OCI-LY7 (cell line): ENCODE measurements around the gene ARPC5. TPM values are rescaled to one million over a fixed set of nuclear protein-coding genes. Genes with fewer than 3 reads are reported as not detected.

Source experiments
- BruUV-seq: library from RNA; stranded (reverse); fragments of 400-500 nt; replicated peaks from 2 replicates; lab custom pipeline; 2021; lab: Mats Ljungman, UMichigan
- CTCF ChIA-PET: fragments of 300-600 bp; sonication (Branson Sonifier 250); formaldehyde crosslinking; loops from one replicate; lab custom pipeline; 2022; ENCODE audit warnings: antibody characterized with exemption; ENCODE audit not compliant: unreplicated experiment; lab: Charles Lee
- POLR2A ChIA-PET: fragments of 300-600 bp; sonication (Branson Sonifier 250); formaldehyde crosslinking; loops from one replicate; lab custom pipeline; 2022; ENCODE audit warnings: antibody characterized with exemption; lab: Charles Lee
- DNase-seq: peaks from one replicate; pipeline ENCODE4 v3.0.0-alpha.2; 2015; ENCODE audit warnings: low spot score
- H2AFZ ChIP-seq: fragments of 200-600 bp; sonication (generic), shearing (Covaris generic); 2 replicates; pipeline ENCODE4 v1.6.1; 2014; ENCODE audit warnings: mild to moderate bottlenecking, antibody characterized with exemption, low read length, moderate library complexity
- H3K27ac ChIP-seq: fragments of 200-600 bp; sonication (generic); 2 replicates; pipeline ENCODE4 v1.5.1; 2014; ENCODE audit warnings: mixed run types, low read depth, mild to moderate bottlenecking, moderate library complexity, low read length, inconsistent platforms; ENCODE audit not compliant: poor library complexity, severe bottlenecking
- H3K36me3 ChIP-seq: fragments of 200-600 bp; sonication (generic); 2 replicates; pipeline ENCODE4 v1.6.1; 2014; ENCODE audit warnings: mild to moderate bottlenecking, antibody characterized with exemption, low read length, moderate library complexity, mixed read lengths; ENCODE audit not compliant: insufficient read depth
- H3K4me1 ChIP-seq: fragments of 200-600 bp; sonication (generic); 2 replicates; pipeline ENCODE4 v1.5.1; 2014; ENCODE audit warnings: mild to moderate bottlenecking, low read length; ENCODE audit not compliant: insufficient read depth, poor library complexity, severe bottlenecking
- H3K4me2 ChIP-seq: fragments of 200-600 bp; sonication (generic); 2 replicates; pipeline ENCODE4 v1.6.1; 2014; ENCODE audit warnings: mild to moderate bottlenecking, low read length
- H3K4me3 ChIP-seq: fragments of 200-600 bp; sonication (generic); 2 replicates; pipeline ENCODE4 v1.5.1; 2014; ENCODE audit warnings: mild to moderate bottlenecking, low read depth, low read length; ENCODE audit not compliant: poor library complexity, severe bottlenecking
- H3K79me2 ChIP-seq: fragments of 200-600 bp; sonication (generic); 2 replicates; pipeline ENCODE4 v1.6.1; 2016; ENCODE audit warnings: low read depth, mild to moderate bottlenecking, low read length, moderate library complexity, mixed read lengths; ENCODE audit not compliant: insufficient read depth
- H3K9me2 ChIP-seq: fragments of 200-600 bp; sonication (generic); 2 replicates; pipeline ENCODE4 v1.6.1; 2016; ENCODE audit warnings: mild to moderate bottlenecking, low read length, mixed read lengths; ENCODE audit not compliant: insufficient read depth
- H3K9me3 ChIP-seq: fragments of 200-600 bp; sonication (generic); 2 replicates; pipeline ENCODE4 v1.6.1; 2014; ENCODE audit warnings: mild to moderate bottlenecking, mixed run types, low read length, mixed read lengths
- H4K20me1 ChIP-seq: fragments of 200-600 bp; sonication (generic); 2 replicates; pipeline ENCODE4 v1.6.1; 2014; ENCODE audit warnings: mild to moderate bottlenecking, antibody characterized with exemption, low read length, moderate library complexity, mixed read lengths; ENCODE audit not compliant: insufficient read depth
- EZH2phosphoT487 ChIP-seq: fragments of 200-600 bp; sonication (generic); IDR thresholded peaks from 2 replicates; pipeline ENCODE4 v1.6.1; 2018; ENCODE audit warnings: low read depth, borderline replicate concordance, mild to moderate bottlenecking, mixed run types, antibody characterized with exemption, low read length, moderate library complexity, mixed read lengths
- intact Hi-C: fragments of 100-400 bp; cut with micrococcal nuclease; formaldehyde crosslinking; loops from one replicate; pipeline ENCODE4 v1.10.0; 2022; ENCODE audit not compliant: unreplicated experiment
- total RNA-seq, 2 experiments: library from RNA; depleted of rRNA in 1 of 2; stranded (reverse); fragments of >200 nt in 1 of 2; shearing (Covaris generic) in 1 of 2; gene quantifications; 2 replicates each; pipeline ENCODE4 v1.2.3, GENCODE V29; 2014 to 2022
- TF ChIP-seq, protein P1 (sequence below): fragments of 200-600 bp; sonication (generic); conservative IDR thresholded peaks from 2 replicates; pipeline ENCODE4 v1.5.1; 2014; ENCODE audit warnings: mild to moderate bottlenecking, antibody characterized with exemption, low read length, moderate library complexity, mixed read lengths

The ARPC5 gene
- total RNA-seq, 2 experiments from 2014 or later: 116 to 132 TPM

DNA sequence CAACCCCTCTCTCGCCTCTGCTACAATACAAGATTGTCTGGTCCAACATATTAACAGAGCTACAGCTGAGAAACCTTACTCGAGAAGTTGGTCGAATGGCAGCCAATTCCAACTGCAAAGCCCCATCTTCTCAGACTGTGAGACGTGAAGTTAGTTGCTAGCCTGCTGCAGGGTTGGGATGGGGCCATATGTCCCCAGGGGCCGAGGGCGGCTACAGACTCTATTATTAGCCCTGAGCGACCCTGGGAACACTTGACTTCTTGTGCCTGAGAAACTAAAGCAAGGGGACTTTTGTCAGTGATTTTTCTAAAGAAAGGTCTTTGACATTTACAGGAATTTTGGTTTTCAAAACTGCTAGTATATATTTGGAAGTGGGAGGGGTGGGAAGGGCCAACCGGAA lies 59.0 kb downstream of the ARPC5 start:
- Histone ChIP-seq H3K79me2 (no peaks in the 10 kb centered on the region), H3K4me3 (no peak overlapping the region), H3K4me1 (peaks cover 15% of the 10 kb centered on the region), H3K9me3 (no peaks in the 10 kb centered on the region), H4K20me1 (no peaks in the 10 kb centered on the region), H3K27ac (no peak overlapping the region), H3K4me2 (no peak overlapping the region), H3K36me3 (no peaks in the 10 kb centered on the region), H2AFZ (no peak overlapping the region), H3K9me2 (no peaks in the 10 kb centered on the region)
- ChIA-PET CTCF (no interaction called here), POLR2A (interaction anchor here (1.2 kb wide), 1 partner anchor 28 kb away, joined by 3 read pairs; no protein-coding TSS in a partner anchor)
- no peak for TF ChIP-seq EZH2phosphoT487
- TF ChIP-seq, protein P1, sequence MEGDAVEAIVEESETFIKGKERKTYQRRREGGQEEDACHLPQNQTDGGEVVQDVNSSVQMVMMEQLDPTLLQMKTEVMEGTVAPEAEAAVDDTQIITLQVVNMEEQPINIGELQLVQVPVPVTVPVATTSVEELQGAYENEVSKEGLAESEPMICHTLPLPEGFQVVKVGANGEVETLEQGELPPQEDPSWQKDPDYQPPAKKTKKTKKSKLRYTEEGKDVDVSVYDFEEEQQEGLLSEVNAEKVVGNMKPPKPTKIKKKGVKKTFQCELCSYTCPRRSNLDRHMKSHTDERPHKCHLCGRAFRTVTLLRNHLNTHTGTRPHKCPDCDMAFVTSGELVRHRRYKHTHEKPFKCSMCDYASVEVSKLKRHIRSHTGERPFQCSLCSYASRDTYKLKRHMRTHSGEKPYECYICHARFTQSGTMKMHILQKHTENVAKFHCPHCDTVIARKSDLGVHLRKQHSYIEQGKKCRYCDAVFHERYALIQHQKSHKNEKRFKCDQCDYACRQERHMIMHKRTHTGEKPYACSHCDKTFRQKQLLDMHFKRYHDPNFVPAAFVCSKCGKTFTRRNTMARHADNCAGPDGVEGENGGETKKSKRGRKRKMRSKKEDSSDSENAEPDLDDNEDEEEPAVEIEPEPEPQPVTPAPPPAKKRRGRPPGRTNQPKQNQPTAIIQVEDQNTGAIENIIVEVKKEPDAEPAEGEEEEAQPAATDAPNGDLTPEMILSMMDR: no peak
- no peak for DNase-seq
- intact Hi-C loops: no loop called here
- BruUV-seq: no TSS peak

DNA sequence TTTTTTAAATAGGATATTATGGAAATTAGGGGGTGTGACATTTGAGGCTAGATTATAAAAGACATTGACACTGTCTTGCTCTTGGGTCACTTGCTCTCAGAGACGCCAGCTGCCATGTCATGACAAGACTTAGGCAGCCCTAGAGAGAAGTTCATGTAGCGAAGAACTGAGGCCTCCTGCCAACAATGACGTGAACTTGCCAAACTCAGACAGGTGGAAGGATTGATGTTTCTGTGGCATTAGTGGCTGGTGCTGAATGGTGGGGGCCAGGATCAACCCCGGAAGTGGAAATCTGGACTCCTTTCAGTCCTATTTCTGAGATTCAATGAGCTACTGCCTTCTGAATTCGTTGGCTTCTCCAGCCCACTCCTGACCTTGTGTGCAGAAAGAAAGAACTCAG lies 60.0 kb downstream of the ARPC5 start:
- Histone ChIP-seq H3K79me2 (no peaks in the 10 kb centered on the region), H3K9me2 (no peaks in the 10 kb centered on the region), H3K36me3 (no peaks in the 10 kb centered on the region), H4K20me1 (no peaks in the 10 kb centered on the region), H3K4me3 (no peak overlapping the region), H3K4me1 (peaks cover 9% of the 10 kb centered on the region), H2AFZ (no peak overlapping the region), H3K4me2 (no peak overlapping the region), H3K27ac (no peak overlapping the region), H3K9me3 (no peaks in the 10 kb centered on the region)
- no peak for TF ChIP-seq EZH2phosphoT487
- TF ChIP-seq, protein P1: no peak
- POLR2A ChIA-PET: interaction anchor here (0.7 kb wide), 1 partner anchor 298 kb away, joined by 3 read pairs; no protein-coding TSS in a partner anchor
- CTCF ChIA-PET: no interaction called here
- DNase-seq: no peak
- no TSS peak for BruUV-seq
- intact Hi-C loops: no loop called here

DNA sequence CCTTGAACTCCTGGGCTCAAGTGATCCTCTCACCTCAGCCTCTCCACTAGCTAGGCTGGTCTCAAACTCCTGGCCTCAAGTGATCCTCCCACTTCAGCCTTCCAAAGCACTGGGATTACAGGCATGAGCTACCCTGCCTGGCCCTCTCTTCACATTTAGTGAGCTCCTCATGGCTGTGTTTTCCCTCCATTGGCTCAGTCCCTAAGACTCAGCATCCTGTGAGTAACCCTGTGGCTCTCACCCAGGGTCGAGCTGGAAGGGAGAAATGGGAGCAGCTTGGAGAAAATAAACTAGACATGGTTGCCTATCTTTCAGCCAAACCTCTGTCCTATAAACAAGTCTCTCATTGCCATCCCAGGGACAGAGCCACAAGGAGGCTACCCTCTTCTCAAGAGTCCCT lies 62.9 kb downstream of the ARPC5 start:
- Histone ChIP-seq H3K9me2 (no peaks in the 10 kb centered on the region), H4K20me1 (no peaks in the 10 kb centered on the region), H3K27ac (no peak overlapping the region), H3K9me3 (no peaks in the 10 kb centered on the region), H3K79me2 (no peaks in the 10 kb centered on the region), H3K4me1 (peaks cover 10% of the 10 kb centered on the region), H3K4me3 (no peak overlapping the region), H3K36me3 (no peaks in the 10 kb centered on the region), H2AFZ (no peak overlapping the region), H3K4me2 (no peak overlapping the region)
- DNase-seq: no peak
- no peak for TF ChIP-seq EZH2phosphoT487
- TF ChIP-seq, protein P1: no peak
- intact Hi-C loops: no loop called here
- no TSS peak for BruUV-seq
- CTCF ChIA-PET: no interaction called here
- POLR2A ChIA-PET: no interaction called here
